Measurements from ENCODE around the gene DNAL4.
A peak's percentile ranks its signal among the peaks of the same experiment; 100 is the strongest.

The DNAL4 gene

DNA sequence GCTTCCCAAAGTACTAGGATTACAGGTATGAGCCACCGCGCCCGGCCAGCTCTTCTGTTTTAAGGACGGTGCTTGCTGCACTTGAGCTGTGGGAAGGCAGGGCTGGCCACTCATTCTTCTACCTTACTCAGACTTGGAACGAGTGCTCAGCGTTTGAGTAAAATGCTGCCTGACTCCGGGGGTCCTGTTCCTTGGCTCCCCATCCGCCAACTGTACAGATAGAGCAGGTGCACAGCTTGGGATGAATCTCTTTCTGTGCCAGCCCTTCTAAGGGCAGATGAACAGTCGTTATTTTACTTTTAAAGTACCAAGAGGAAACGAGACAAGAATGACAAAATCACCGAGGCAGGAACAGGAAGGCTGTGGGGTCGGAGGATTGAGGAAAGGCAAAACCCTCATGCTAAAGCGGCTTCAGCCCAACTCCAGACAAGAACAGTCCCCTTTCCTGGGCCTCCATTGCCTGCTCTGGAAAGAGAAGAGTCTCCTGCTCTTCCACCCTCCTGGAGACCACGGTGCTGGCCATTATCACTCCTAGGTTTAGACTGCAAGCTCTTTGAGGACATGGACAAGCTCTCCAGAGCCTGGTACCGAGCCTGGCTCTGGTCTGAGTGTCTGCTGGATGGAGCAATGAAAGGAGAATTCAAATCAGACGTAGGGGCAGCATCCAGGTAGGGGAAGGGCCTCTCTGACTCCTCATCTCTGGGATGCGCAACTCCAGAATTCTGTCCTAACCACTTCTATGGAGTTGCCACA is 37.1 kb downstream of the DNAL4 start:
- DNase-seq = peak; percentile 32

DNA sequence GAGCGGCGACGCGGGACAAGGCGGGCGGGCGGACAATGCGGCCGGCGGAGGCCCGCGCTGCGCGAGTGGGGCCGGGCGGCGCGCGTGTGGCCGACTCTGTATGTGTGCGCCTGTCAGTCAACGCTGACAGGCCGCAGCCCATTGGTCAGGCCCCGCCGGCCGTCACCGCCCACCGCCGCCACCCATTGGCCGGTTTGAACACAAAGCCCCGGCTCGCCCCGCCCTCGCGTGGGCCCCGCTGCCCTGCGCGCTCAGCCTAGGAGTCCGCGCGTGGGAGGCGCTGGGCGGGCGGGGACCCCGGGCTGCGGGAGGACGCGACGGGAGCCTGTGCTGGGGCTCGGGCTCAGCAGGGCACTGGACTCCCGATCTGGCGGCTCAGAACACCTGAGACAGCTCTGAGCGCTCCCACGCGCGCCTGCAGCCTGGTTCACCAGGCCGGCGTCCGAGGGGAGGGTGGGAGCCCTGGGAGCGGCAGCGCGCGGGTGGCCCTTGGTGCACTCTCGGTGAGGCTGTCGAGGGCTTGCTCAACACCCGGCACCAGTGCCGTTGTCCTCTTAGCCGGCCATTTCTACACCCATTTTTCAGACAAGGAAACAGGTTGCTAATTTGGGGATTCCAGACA is 37.9 kb downstream of the DNAL4 start, which contains the start of gene SUN2:
Gene SUN2, minus strand, starts transcription at position 88 of the 622 bp plus-strand sequence. CDS start 3,370 bp downstream, outside the sequence.
- peak; percentile 92 for DNase-seq

DNA sequence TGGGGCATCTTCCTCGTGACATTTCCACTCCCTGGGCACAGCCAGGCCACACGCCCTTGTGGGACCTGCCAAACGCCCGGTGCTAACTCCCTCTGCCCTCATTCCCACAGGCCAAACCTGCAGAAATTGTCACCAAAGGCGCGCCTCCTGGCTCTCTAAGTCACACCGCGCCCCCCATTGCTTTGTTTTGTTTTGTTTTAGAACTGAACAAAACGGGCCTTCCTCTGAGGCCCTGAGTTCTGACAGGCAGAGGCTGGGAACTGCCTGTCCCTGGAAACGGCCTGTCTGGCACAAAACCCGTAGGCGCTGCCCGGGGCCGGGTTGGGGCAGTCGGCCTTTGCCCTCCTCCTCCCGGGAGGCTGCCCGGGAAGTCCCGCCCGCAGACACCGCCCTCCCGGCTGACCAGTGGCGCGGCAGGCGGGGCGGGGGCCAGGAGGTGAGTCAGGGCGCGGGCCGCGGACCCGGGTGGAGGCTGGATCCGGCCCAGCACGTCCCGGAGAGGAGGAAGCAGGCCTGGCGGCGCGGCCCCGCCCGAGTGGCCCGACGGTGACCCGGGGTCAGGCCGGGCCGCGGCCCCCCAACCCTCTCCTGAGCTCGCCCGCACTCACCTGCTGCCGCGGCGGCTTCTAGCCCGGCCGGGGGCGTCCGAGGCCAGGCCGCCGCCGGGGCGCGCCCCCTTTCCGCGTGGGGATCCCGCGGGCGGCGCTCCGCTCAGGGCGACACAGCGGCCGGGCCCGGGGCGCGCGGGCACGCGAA is 38.6 kb downstream of the DNAL4 start:
- DNase-seq = no peak

DNA sequence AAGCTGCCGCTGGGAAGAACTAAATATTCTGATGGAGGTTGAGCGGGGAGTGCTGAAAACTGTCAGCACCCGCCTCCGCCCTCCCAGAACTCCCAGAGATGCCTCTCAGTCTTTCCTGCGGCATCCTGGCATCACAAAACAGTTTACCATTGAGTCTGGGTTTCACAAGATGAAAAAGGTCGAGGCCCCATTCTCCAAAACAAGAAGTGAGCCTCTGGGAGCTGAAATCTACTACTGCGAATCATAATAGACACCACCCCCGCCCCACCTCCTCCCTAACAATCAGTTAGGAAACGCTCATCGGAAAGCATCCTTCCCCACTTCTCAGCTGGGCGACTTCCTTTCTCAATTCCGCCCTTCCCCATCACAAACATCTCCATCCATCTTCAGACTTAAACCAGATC is 39.2 kb downstream of the DNAL4 start:
- no peak for DNase-seq

DNA sequence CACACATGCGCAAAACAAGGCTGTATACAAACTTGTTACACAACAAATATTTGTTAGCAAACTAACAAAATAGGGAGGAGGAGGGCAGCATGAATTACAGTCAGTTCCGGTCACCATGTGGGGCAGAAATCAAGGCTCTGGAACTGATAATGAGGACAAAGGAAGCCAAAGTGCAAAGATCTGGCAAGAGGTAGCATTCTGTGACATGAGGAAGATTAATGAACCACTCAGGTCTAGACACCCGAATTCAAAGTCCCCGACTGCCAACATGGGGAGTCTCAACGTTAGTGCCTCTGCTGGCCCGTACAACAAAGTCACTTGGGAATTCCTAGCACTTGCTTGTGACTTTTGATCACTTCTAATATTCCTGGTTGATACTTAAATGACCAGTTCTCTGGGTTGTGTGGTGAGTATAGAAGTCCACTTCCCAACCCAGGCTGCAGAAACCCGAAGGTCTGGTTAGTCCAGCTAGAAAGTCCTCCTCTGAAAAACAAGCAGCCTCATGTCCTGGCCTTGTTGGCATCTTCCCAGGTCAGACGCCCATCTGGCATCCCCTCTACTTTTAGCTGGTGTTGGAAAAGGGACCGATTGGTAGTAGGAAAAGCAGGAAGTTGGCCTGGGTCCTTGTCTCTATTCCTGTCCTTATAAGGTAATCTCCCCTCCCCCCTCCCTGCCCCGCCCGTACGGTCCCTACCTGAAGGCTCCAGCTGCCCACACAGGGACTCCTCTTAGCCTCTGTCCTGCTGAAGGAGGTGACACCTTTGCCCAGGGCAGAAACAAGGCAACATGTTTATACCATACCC is 39.8 kb downstream of the DNAL4 start:
- no peak for DNase-seq

DNA sequence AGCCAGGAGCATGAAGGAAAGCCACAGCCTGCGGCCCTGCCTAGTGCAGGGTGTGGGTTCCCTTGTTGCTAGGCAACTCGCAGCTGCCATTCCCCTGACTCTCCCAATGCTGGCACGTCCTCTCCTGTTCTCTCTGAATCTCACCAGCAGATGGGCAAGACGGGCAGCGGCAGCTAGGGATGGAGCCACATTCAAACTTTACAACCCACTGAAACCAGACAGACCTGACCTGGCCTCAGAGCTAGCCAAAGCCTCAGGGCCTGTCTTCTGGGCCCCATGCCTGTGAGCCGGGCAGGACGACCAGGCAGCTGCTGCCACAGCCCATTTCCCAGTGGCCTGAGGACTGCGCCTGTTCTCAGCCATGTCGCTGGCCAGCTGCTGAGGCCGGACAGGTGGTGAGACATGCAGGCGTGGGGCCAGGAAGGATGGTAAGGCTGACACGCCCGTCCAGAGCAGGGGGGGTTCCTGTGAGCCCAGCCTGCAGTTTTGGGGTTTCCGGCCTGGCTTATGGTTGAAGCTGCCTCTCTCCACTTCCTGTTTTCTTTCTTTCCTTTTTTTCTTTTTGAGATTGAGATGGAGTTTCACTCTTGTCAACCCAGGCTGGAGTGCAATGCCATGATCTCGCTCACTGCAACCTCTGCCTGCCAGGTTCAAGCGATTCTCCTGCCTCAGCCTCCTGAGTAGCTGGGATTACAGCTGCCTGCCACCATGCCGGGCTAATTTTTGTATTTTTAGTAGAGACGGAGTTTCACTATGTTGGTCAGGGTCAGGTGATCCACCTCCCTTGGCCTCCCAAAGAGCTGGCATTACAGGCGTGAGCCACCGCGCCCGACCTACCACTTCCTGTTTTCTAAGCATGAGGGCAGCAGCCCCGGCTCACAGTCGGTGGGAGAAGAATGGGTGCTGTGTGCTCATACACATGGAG is 42.3 kb downstream of the DNAL4 start:
- peak; percentile 83 for DNase-seq

DNA sequence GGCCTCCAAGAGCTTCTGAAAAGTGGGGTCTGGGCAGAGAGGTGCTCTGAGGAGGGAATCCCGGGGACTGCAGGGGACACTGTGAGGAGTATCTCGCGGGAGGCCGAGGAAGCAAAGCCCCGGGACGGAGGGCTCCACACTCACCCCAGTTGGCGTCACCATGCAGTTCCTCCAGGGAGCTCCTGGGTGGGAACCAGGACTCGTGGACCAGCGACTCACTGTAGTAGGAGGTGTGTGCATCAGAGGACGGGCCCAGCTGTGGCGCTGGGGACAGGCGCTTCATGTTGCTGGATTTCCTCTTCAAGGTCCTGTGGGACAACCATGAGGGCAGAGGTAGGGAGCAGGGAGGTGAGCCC is 42.9 kb downstream of the DNAL4 start:
- no peak for DNase-seq

DNA sequence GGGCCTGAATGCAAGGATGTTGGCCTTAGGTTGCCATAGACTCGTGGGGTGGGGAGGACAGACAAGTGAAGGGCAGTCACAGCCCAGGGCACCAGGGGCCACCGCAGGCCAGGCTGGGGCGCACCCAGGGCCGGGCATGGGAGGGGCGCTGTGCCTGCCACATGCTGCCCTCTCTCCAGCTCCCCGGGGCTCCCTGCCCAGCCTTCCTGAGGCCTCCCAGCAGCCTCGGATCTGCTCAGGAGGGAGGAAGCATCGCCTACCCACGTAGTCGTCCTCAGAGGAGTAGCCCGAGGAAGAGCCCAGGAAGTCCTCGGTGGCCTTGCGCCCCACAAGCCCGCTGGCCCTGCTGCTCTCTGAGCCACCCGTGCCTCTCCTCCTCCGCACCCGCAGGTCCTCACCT is 43.3 kb downstream of the DNAL4 start:
- DNase-seq = no peak

DNA sequence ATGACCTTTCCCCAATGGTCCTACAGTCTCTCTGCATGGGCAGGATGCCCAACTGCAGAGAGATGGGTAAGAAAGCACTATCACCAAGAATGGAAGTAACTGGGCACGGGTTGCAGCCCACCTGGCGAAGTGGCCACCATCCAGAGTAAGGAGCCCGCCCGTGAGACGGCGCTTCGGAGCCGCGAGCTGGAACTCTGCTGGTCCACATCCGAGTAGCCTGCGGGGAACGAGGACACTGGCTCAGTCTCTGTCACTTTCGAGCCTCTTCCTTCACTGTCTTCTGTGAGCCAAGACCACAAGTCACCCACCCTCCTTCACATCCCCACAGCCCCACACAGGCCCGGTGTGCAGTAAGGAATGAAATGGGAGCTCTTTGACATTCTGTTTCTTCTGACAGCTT is 43.8 kb downstream of the DNAL4 start:
- DNase-seq = no peak

DNA sequence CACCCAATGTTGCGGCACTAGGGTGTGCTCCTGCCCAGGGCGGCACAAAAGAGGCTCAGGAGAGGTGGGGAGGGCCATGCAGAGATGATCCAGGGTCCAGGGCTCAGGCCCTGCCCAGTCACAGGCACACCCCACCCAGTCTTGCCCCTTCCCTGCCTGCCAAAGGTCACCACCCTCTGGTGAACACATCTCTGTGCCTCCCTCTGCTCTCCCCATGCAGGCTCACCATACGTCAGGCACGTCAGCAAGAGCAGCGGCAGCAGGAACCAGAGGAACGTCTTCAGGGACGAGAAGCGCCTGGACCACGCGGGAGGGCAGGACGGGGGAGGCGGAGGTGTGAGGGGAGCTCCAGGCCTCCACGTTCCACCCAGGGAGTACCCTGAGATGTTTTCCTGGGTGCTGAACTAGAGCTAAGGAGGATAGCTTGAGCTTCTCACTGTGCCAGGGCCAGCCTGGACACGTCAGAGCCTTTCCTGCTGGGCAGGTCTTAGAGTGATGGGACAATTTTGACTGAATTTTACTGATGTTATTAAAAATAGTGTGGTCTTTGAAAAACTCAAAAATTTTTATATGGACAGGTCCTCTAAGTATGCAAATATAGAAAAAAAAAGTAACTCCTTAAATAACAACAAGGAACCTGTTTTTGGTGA is 45.3 kb downstream of the DNAL4 start:
- DNase-seq = no peak

DNA sequence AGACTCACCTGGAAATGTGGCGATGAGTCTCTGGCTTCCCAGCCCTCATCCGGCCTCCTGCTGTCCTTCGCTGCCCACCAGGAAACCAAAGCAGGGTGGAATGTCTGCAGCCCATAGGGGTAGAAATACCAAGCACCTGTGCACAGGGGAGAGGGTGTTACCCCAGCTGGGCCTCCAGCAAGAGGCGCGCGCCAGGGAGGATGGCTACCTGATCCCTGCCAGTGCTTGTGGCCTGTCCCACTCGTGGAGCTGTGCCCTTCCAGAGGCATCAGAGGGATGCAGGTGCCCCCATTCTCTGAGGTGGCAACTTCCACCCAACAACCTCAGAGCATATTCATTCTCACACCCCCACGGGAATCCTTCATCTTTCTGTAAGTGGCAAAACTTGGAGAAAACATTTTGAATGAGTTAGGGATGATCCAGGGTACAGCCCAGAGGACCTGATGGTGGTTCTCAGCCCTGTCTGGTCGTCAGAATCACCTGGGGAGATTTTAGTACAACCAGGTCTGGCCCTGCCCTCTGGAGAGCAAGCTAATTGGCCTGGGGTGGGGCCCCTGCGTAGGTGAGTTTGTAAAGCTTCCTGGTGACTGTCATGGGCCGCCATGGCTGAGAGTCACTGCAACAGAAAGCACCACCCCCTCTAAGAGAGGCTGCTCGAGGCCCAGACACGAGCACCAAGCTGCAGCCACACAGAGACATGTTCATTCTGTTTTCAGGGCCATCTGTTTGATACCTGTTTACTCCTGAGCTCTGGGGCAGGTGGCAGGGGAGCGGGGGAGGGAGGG is 48.1 kb downstream of the DNAL4 start:
- DNase-seq = no peak

DNA sequence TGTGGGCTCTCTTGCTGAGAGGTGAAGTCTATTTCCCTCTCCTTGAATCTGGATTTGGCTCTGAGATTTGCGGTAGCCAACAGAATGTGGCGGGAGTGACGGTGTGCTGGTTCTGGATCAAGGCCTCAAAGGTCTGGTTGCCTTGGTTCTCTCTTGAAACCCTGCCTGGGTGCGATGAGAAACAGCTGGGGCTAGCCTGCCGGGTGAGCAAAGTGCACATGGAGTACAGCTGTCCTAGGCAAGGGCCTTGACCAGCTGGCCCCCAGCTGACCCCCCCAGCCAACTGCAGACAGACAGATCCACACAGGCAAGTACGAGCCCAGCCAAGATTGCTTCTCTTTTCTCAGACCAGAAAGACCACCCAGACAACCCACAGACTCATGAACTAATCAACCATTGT is 49.0 kb downstream of the DNAL4 start:
- no peak for DNase-seq

DNA sequence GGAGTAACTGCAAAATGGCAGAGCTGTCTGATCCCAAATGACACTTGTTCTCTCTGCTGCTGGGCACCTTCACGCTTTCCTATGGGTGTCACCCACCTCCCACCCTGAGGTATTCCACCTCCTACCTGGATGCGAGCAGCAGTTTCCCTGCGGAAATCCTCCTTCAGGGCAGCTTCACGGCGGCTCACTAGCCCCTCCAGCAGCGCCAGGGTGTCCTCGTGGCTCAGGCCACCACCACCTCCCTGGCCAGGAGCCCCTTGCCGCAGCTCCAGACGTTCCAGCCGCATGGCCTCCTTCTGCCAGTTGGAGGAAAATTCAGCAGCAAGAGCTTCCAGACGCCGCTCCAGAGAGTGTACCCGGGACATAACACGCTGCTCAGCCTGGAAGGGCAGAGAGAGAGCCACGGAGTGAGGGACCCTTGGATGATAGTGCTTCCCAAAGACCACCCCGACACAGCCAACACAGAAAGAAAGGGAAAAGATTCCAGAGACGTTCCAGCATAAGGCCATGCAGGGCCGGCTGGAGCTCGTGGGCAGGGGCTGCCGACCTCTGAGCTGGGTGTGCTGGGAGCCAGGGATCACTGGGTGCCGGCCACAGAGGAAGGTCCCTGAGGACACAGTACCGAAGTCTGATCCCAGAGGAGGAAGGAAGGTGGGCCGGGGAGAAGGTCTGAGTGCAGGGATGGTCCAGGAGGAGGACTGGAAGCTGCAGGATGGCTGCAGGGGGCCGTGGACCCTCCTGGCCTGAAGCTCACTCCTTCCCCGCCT is 51.6 kb downstream of the DNAL4 start:
- no peak for DNase-seq

DNA sequence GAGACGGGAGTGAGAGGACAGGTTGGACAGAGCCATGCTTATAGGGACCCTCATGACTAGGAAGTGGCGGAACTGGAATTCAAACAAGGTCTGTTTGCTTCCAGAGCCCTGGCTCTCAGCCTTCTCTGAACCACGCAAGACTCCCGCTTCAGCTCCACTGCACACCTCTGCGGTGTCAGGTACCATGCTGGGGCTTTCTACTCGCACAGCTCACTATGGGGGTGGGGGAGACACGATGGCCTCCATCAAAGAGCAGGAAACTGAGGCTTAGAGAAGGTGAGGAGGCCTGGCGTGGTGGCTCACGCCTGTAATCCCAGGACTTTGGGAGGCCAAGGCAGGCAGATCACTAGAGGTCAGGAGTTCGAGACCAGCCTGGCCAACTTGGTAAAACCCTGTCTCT is 52.4 kb downstream of the DNAL4 start:
- DNase-seq = no peak

DNA sequence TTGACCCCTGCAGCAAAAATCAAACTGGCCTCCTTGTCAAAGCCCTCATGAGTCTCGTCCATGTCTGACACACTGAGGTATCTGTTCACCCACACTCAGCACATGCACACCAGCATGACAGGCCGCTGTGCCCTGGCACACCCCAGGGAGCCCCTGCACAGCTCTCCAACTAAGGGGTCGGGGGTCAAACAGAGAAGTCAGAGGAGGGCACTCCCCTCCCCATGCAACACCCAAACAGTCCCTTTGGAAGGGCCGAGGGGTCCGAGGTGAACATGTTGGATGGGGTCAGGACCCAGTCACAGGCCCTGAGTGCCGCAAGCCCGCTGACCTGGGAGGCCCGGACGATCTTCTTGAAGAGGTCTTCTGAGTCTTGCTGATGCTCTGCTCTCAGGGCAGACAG is 52.8 kb downstream of the DNAL4 start:
- no peak for DNase-seq

DNA sequence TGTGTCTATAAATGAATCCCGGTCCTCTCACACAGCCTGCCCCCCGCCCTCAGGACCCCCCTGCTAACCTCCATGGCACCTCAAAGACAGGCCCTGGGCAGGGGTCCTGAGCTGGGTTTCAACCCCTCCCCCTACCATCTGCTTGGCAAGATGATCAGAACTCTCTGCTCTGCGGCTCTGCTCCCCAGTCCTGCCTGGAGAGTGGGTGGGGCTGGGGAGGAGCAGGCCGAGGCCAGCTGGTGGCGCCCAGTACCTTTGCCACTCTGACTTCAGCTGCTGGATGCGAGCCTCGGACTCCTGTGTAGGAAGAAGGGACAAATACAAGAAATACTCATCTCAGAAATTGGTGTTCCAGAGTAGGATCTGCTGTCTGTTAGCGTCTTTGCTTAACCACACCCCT is 53.2 kb downstream of the DNAL4 start:
- DNase-seq = no peak

DNA sequence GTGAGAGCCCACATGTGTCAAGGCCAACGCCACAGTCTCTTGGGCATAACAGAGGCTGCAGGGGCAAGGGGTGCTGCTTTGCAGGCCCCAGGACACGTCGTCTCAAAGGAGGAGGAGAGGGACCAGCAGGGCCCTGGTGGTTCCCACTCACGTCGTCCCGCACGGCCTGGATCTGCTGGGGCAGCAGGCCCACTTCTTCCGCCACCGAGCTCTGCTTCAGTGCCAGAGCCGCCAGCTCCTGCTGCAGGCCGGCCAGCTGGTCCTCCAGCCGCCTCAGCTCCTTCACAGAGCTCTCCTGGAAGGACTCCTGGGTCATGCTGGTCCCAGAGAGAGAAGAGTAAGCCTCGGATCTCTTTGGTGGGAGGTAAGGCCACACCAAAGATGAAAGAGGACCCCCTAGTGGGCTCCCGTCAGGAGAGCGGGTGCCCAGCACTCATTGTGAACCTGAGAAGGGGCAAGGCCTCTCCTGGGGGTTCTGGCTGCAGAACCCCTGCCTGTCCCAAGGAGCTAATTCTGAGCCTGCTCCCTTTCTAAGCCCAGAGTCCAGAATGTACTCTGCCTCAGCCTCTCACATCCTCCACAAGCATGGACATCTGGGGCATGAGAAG is 53.7 kb downstream of the DNAL4 start:
- DNase-seq = no peak

DNA sequence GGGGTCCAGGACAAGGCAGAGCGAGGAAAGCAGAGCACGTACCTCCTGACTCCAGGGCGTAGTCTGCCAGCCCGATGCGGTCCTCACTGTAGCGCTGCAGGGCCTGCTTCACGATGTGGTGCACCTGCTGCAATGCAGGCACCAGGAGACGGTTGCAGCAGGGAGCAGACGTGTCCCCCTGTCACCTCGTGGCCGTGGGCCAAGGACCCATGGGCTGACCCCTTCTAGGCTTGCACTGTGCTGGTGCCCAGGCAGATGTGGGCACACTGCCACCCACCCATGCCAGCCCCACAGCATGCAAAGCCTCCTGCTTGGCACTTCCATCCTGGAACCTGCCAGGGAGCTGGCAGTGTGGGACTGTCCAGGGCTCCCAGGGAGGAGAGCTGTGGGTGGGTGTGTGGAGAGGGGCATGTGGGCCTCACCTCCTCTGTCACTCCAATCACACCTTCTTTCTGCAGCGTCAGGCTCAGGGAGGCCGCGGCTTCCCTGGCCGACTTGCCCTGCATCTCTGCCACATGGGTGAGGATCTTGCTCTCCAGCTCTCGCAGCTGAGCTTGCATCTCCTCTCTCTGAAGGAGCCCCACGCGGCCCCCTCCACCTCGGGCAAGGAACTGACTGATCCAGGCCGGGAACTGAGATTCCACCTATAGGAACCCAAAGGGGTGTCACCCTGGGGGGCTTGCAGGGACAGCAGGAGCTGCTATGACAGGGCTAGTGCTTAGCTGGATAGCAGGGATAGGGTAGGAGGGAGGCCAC is 54.5 kb downstream of the DNAL4 start:
- no peak for DNase-seq

Data from CD4-positive, alpha-beta T cell treated with Interleukin-4 for 4 hours (primary cell).